ENCODE measurements around the gene CLIC3. TPM values are rescaled to one million over a fixed set of nuclear protein-coding genes. Genes with fewer than 3 reads are reported as not detected.

The CLIC3 gene
- total RNA-seq, 4 donors from 2014 or later, result 3.3 TPM; not detected in 3

DNA sequence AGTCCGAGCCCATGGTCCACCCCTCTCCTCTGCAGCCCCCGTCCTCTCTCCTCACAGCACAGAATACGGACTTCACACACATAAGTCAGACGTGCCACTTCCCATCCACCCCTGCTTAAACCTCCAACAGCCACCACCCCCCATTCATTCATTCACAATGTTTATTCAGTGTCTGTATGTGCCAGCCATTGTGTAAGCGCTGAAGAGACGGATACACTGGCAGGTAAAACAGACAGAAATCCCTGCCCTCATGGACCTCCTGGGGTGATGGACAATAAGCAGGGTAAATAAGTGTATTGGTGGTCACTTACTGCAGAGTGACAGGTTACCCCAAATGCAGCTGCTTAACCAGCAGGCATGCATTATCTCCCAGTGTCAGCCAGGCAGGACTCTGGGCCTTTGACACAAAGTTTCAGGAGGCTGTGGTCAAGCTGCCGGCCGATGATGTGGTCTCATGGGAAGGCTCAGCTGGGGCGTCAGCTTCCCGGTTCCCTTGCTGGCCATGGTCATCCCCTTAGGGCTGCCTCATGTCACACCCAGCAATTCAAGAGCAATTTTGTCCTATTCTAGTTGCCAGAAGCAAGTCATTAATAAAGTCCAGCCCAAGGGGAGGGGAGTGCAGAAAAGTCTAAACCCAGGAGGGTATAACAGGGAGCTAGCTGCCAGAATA lies 6.0 kb downstream of the CLIC3 start:
- Histone ChIP-seq H3K4me3 (no peak overlapping the region), H3K27me3 (peaks cover 0 to 7% of the 10 kb centered on the region in 2 donors), H3K27ac (no peak overlapping the region), H3K9me3 (no peaks in the 10 kb centered on the region), H3K4me1 (peaks cover 0 to 30% (median 7%) of the 10 kb centered on the region in 4 donors), H3K36me3 (peaks cover 0 to 7% (median 0%) of the 10 kb centered on the region in 3 donors)
- no peak for DNase-seq
- TF ChIP-seq, protein P1, sequence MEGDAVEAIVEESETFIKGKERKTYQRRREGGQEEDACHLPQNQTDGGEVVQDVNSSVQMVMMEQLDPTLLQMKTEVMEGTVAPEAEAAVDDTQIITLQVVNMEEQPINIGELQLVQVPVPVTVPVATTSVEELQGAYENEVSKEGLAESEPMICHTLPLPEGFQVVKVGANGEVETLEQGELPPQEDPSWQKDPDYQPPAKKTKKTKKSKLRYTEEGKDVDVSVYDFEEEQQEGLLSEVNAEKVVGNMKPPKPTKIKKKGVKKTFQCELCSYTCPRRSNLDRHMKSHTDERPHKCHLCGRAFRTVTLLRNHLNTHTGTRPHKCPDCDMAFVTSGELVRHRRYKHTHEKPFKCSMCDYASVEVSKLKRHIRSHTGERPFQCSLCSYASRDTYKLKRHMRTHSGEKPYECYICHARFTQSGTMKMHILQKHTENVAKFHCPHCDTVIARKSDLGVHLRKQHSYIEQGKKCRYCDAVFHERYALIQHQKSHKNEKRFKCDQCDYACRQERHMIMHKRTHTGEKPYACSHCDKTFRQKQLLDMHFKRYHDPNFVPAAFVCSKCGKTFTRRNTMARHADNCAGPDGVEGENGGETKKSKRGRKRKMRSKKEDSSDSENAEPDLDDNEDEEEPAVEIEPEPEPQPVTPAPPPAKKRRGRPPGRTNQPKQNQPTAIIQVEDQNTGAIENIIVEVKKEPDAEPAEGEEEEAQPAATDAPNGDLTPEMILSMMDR (IDR thresholded peaks at IDR 0.05), result no peak
- TF ChIP-seq POLR2A (IDR thresholded peaks at IDR 0.05), result no peak

DNA sequence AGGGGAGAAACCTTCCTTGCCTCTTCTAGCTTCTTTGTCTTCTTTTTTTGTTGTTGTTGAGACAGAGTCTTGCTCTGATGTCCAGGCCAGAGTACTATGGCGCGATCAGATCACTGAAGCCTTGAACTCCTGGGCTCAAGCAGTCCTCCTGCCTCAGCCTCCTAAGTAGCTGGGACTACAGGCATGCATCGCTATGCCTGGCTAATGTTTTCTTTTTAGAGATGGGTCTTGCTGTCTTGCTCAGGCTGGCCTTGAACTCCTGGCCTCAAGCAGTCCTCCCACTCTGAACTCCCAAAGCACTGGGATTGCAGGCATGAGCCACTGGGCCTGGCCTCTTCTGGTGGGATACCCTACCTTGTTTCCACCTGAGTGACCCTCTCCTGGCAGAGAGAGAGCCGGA lies 7.5 kb downstream of the CLIC3 start:
- TF ChIP-seq POLR2A (IDR thresholded peaks at IDR 0.05), result no peak
- TF ChIP-seq, protein P1 (IDR thresholded peaks at IDR 0.05), result no peak
- Histone ChIP-seq H3K4me1 (peaks cover 0 to 23% (median 7%) of the 10 kb centered on the region in 4 donors), H3K27ac (no peak overlapping the region), H3K9me3 (no peaks in the 10 kb centered on the region), H3K27me3 (peaks cover 0 to 18% of the 10 kb centered on the region in 2 donors), H3K36me3 (peaks cover 0 to 2% (median 0%) of the 10 kb centered on the region in 3 donors), H3K4me3 (no peak overlapping the region)
- DNase-seq, result no peak

DNA sequence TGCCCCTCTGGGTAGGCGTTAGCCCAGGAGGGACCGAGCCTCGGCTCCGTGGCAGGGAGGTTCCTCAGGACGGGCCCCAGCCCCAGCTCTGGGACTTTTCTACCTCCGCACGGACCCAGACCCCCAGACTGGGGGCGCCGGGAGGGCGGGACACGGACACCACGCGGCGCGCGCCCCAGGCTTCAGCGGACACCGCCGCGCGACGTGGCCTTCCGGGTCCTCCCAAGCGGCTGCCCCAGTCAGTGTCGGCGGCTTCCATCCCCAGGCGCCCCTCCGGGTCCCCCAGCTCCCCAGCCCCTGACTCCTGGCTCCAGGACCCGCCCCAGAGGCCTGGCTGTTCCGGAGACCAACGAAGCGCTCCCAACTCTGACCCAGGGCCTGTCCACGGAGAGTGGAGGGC lies 10.5 kb downstream of the CLIC3 start:
- H3K27me3 ChIP-seq, result peaks cover 0 to 18% of the 10 kb centered on the region in 2 donors
- no peaks in the 10 kb centered on the region for H3K36me3 ChIP-seq
- H3K9me3 ChIP-seq, result no peaks in the 10 kb centered on the region
- H3K4me3 ChIP-seq, result no peak overlapping the region
- peaks cover 0 to 11% (median 0%) of the 10 kb centered on the region in 4 donors for H3K4me1 ChIP-seq
- no peak overlapping the region for H3K27ac ChIP-seq
- no peak for TF ChIP-seq POLR2A (IDR thresholded peaks at IDR 0.05)
- DNase-seq, result no peak

DNA sequence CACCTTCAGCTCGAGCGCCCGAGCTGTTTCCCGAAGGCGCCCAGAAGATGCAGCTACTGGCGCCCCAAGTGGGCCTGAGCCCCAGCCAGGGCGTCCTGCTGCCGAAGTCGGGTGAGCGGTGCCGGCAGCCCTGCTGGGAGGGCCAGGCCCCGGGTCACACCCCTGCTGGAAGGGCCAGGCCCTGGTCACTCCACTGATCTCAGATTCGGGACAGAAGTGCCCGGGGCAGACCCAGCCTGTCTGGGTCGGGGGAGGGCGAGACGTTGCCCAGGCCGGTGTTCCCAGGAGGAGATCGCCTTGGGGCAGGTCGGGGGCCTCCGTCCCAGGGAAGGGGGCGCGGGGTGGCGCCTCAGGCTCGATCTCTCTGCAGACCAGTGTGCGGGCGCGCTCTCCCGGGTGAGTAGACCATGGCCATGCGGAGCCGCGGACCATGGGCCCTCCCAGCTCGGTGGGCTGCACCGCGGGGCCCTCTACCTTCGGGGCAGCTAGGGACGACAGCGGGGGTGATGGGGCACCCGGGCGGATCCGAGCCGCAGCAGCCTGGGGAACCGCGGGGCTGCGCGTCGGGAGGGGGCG lies 11.3 kb downstream of the CLIC3 start:
- no peak overlapping the region for H3K27ac ChIP-seq
- H3K4me1 ChIP-seq, result peaks cover 0 to 11% (median 0%) of the 10 kb centered on the region in 4 donors
- H3K9me3 ChIP-seq, result no peaks in the 10 kb centered on the region
- H3K27me3 ChIP-seq, result peaks cover 0 to 18% of the 10 kb centered on the region in 2 donors
- no peak for TF ChIP-seq POLR2A (IDR thresholded peaks at IDR 0.05)
- TF ChIP-seq, protein P1 (IDR thresholded peaks at IDR 0.05), result no peak
- no peak for DNase-seq
- H3K36me3 ChIP-seq, result no peaks in the 10 kb centered on the region
- H3K4me3 ChIP-seq, result peak overlapping the region in 1 of 4 donors; percentile 6

DNA sequence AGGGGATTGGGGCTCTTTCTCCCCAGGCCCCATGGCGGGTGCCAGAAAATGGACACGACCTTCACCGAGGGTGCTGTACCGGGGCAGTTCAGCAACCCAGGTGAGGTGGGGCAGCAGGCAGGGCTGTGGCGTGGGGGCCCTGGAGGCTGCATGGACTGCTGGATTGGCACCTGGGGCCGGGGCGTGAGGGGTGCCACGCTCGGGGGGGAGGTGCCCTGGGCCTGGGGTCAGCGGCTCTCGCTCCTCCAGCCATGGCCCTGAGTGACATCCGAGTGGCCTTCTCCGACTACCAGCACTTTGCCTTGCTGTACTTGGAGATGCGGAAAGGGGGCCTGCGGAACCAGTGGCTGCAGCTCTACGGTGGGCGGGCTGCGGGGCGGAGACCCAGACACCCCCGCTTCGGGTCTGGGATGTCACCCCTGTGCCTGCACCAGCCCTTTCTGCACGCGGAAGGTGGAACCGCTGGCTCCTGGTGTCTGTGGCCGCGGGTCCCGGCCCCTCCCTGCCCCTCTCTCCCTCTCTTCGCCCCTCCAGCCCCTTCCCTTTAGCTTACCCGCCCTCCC lies 11.8 kb downstream of the CLIC3 start:
- no peak for TF ChIP-seq POLR2A (IDR thresholded peaks at IDR 0.05)
- TF ChIP-seq, protein P1 (IDR thresholded peaks at IDR 0.05), result no peak
- Histone ChIP-seq H3K4me1 (peaks cover 0 to 11% (median 0%) of the 10 kb centered on the region in 4 donors), H3K4me3 (peak overlapping the region in 1 of 4 donors; percentile 6), H3K9me3 (no peaks in the 10 kb centered on the region), H3K27ac (no peak overlapping the region), H3K36me3 (no peaks in the 10 kb centered on the region), H3K27me3 (peaks cover 0 to 18% of the 10 kb centered on the region in 2 donors)
- no peak for DNase-seq

Data from Peyer's patch (tissue), 4 donors.